Breast epithelium (tissue), 4 donors: ENCODE data around the gene PNPLA7. TPM values are rescaled to one million over a fixed set of nuclear protein-coding genes. Genes with fewer than 3 reads are reported as not detected.

Source experiments
- DNase-seq, 2 donors: peaks; one replicate each; pipeline ENCODE4 v3.0.0-alpha.2; 2019; ENCODE audit warnings: low spot score in 2 of 2
- H3K27ac ChIP-seq, 2 donors: fragments of 200-600 bp; sonication (generic) in 1 of 2; one replicate each; pipeline ENCODE4 v1.5.1; 2016 to 2019; ENCODE audit warnings: mild to moderate bottlenecking in 1 of 2
- H3K27me3 ChIP-seq, 2 donors: fragments of 200-600 bp; sonication (generic) in 1 of 2; one replicate each; pipeline versions ENCODE4 v1.5.1 to v1.6.0; 2017 to 2019; ENCODE audit warnings: control low read depth in 1 of 2, mild to moderate bottlenecking in 1 of 2
- H3K36me3 ChIP-seq: fragments of 200-600 bp; one replicate; pipeline ENCODE4 v1.5.1; 2019
- H3K4me1 ChIP-seq, 2 donors: fragments of 200-600 bp; sonication (generic); one replicate each; pipeline ENCODE4 v1.5.1; 2016 to 2019; ENCODE audit warnings: control low read depth in 1 of 2
- H3K4me3 ChIP-seq, 3 donors: fragments of 200-600 bp; sonication (generic); 1 replicate in 2 of 3; 2 replicates in 1 of 3; pipeline ENCODE4 v1.5.1; 2016 to 2019; ENCODE audit warnings: mild to moderate bottlenecking in 3 of 3, moderate library complexity in 2 of 3
- H3K9me3 ChIP-seq, 2 donors: fragments of 200-600 bp; sonication (generic) in 1 of 2; one replicate each; pipeline ENCODE4 v1.5.1; 2016 to 2019; ENCODE audit warnings: control low read depth in 1 of 2
- CTCF ChIP-seq, 3 donors: fragments of 450-650 bp; IDR thresholded peaks; one replicate each; pipeline ENCODE4 v1.5.1; 2016 to 2017; ENCODE audit warnings: antibody characterized with exemption in 3 of 3, mild to moderate bottlenecking in 3 of 3, moderate library complexity in 3 of 3
- POLR2A ChIP-seq: fragments of 450-650 bp; IDR thresholded peaks from one replicate; pipeline ENCODE4 v1.6.1; 2016; ENCODE audit warnings: antibody characterized with exemption, mild to moderate bottlenecking, moderate library complexity
- POLR2AphosphoS5 ChIP-seq, 3 donors: sonication (generic); formaldehyde crosslinking; IDR thresholded peaks; one replicate each; pipeline ENCODE4 v1.6.1; 2017; ENCODE audit warnings: antibody characterized with exemption in 3 of 3
- intact Hi-C: fragments of 100-400 bp; cut with DNase I; formaldehyde crosslinking; loops from one replicate; pipeline ENCODE4 v1.15.1; 2023; ENCODE audit warnings: low total_unique reads
- total RNA-seq, 3 donors: library from RNA; depleted of rRNA; stranded (reverse); fragments of >200 nt; gene quantifications; one replicate each; pipeline ENCODE4 v1.1.0, GENCODE V29; 2016

PNPLA7 gene
- total RNA-seq, 3 donors from 2014 or later: 17.3 to 18.7 (median 17.7) TPM

GRCh38 chr9:137590123-137590468 is 39.9 kb upstream of the PNPLA7 start:
- Histone ChIP-seq H3K27me3 (no peaks in the 10 kb centered on the region), H3K4me3 (peak overlapping the region; percentile 62 to 94 (median 74)), H3K9me3 (no peaks in the 10 kb centered on the region), H3K27ac (peak overlapping the region in 1 of 2 donors; percentile 80), H3K4me1 (peaks cover 6 to 8% of the 10 kb centered on the region in 2 donors), H3K36me3 (no peaks in the 10 kb centered on the region)
- DNase-seq: no peak
- intact Hi-C loops: no loop called here
- TF ChIP-seq POLR2AphosphoS5 (IDR thresholded peaks at IDR 0.05) (no peak), CTCF (IDR thresholded peaks at IDR 0.05) (no peak), POLR2A (no peak)

GRCh38 chr9:137589441-137590122 is 39.4 kb upstream of the PNPLA7 start:
- Histone ChIP-seq H3K27me3 (no peaks in the 10 kb centered on the region), H3K4me3 (peak overlapping the region; percentile 62 to 94 (median 74)), H3K27ac (peak overlapping the region in 1 of 2 donors; percentile 80), H3K9me3 (no peaks in the 10 kb centered on the region), H3K36me3 (no peaks in the 10 kb centered on the region), H3K4me1 (peaks cover 6 to 8% of the 10 kb centered on the region in 2 donors)
- DNase-seq: no peak
- intact Hi-C loops: no loop called here
- TF ChIP-seq POLR2AphosphoS5 (IDR thresholded peaks at IDR 0.05) (no peak), POLR2A (no peak), CTCF (IDR thresholded peaks at IDR 0.05) (no peak)

- TF ChIP-seq POLR2AphosphoS5 (IDR thresholded peaks at IDR 0.05) (no peak), CTCF (IDR thresholded peaks at IDR 0.05) (no peak), POLR2A (no peak)
- Histone ChIP-seq H3K27ac (no peak overlapping the region), H3K4me3 (peak overlapping the region in 2 of 3 donors; percentile 62 to 94), H3K27me3 (no peaks in the 10 kb centered on the region), H3K4me1 (peaks cover 6 to 8% of the 10 kb centered on the region in 2 donors), H3K9me3 (no peaks in the 10 kb centered on the region), H3K36me3 (no peaks in the 10 kb centered on the region)
- intact Hi-C loops: no loop called here
- no peak for DNase-seq
These were observed 38.7 kb upstream of the PNPLA7 start for GRCh38 chr9:137588891-137589290.

- Histone ChIP-seq H3K36me3 (no peaks in the 10 kb centered on the region), H3K4me1 (peaks cover 6 to 8% of the 10 kb centered on the region in 2 donors), H3K4me3 (no peak overlapping the region), H3K9me3 (no peaks in the 10 kb centered on the region), H3K27me3 (no peaks in the 10 kb centered on the region), H3K27ac (no peak overlapping the region)
- DNase-seq: no peak
- intact Hi-C loops: no loop called here
- TF ChIP-seq POLR2AphosphoS5 (IDR thresholded peaks at IDR 0.05): no peak
- TF ChIP-seq CTCF (IDR thresholded peaks at IDR 0.05): no peak
- no peak for TF ChIP-seq POLR2A
These were observed 38.1 kb upstream of the PNPLA7 start for GRCh38 chr9:137588311-137588710.

GRCh38 chr9:137586854-137587253 is 36.7 kb upstream of the PNPLA7 start:
- TF ChIP-seq POLR2AphosphoS5 (IDR thresholded peaks at IDR 0.05): no peak
- TF ChIP-seq CTCF (IDR thresholded peaks at IDR 0.05): no peak
- TF ChIP-seq POLR2A: no peak
- Histone ChIP-seq H3K27ac (no peak overlapping the region), H3K36me3 (no peaks in the 10 kb centered on the region), H3K4me3 (no peak overlapping the region), H3K9me3 (no peaks in the 10 kb centered on the region), H3K4me1 (peaks cover 6 to 8% of the 10 kb centered on the region in 2 donors), H3K27me3 (no peaks in the 10 kb centered on the region)
- intact Hi-C loops: no loop called here
- no peak for DNase-seq
